Measurements from ENCODE around the gene ZDHHC17. TPM values are rescaled to one million over a fixed set of nuclear protein-coding genes. Genes with fewer than 3 reads are reported as not detected.

Gene ZDHHC17
- total RNA-seq, 1 experiment from 2014 or later: 35.3 TPM

DNA sequence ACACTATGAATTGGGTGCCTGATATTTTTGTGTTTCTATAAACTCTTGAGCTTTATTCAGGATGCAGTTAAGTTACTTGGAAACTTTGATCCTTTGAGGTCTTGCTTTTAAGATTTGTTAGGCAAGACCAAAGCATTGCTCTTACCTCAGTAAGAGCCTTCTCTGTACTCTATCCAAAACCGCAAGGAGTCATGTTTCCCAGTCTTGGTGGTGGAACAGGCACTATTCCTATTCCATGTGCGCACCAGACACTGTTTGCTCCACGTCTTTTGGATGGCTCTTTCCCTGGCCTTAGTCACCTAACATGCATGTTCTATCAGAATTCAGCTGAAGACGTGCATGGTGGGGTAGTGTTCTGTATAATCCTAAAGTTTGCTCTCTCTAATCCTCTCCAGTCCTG is 91.4 kb downstream of the ZDHHC17 start:
- H3K27ac ChIP-seq (ENCODE audit: low read length): no peak overlapping the region
- intact Hi-C loops (cut with micrococcal nuclease): no loop called here
- no peak overlapping the region for H2AFZ ChIP-seq (ENCODE audit: low read length)
- no peak overlapping the region for H3K4me2 ChIP-seq (ENCODE audit: low read length)
- H3K36me3 ChIP-seq (ENCODE audit: low read depth, low read length): peaks cover 21% of the 10 kb centered on the region
- no peaks in the 10 kb centered on the region for H3F3A ChIP-seq (ENCODE audit: low read length, unreplicated experiment)
- DNase-seq (no peak), ATAC-seq (no peak)
- CTCF ChIA-PET: no interaction called here
- no peaks in the 10 kb centered on the region for H3K9me2 ChIP-seq (replicated peaks; ENCODE audit: low read length)
- no peaks in the 10 kb centered on the region for H4K20me1 ChIP-seq (ENCODE audit: low read length)
- no peak overlapping the region for H3K4me3 ChIP-seq (ENCODE audit: low read length)
- H3K9me3 ChIP-seq (ENCODE audit: low read length): no peaks in the 10 kb centered on the region
- no peak overlapping the region for H3K9ac ChIP-seq (ENCODE audit: low read length)
- POLR2A ChIA-PET (ENCODE audit: unreplicated experiment): no interaction called here
- H3K79me2 ChIP-seq (ENCODE audit: low read length): no peaks in the 10 kb centered on the region
- TF ChIP-seq EZH2phosphoT487 (IDR thresholded peaks at IDR 0.05; ENCODE audit: borderline replicate concordance, low read length) (no peak), EZH2 (IDR thresholded peaks at IDR 0.05; ENCODE audit: low read length, unreplicated experiment) (no peak)
- TF ChIP-seq, protein P1, sequence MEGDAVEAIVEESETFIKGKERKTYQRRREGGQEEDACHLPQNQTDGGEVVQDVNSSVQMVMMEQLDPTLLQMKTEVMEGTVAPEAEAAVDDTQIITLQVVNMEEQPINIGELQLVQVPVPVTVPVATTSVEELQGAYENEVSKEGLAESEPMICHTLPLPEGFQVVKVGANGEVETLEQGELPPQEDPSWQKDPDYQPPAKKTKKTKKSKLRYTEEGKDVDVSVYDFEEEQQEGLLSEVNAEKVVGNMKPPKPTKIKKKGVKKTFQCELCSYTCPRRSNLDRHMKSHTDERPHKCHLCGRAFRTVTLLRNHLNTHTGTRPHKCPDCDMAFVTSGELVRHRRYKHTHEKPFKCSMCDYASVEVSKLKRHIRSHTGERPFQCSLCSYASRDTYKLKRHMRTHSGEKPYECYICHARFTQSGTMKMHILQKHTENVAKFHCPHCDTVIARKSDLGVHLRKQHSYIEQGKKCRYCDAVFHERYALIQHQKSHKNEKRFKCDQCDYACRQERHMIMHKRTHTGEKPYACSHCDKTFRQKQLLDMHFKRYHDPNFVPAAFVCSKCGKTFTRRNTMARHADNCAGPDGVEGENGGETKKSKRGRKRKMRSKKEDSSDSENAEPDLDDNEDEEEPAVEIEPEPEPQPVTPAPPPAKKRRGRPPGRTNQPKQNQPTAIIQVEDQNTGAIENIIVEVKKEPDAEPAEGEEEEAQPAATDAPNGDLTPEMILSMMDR (conservative IDR thresholded peaks at IDR 0.05; ENCODE audit: low read depth, low read length): no peak
- no peaks in the 10 kb centered on the region for H3K4me1 ChIP-seq (ENCODE audit: insufficient read depth, low read length)
- BruUV-seq (replicated peaks): no TSS peak
- no peaks in the 10 kb centered on the region for H3K27me3 ChIP-seq (ENCODE audit: low read length)

DNA sequence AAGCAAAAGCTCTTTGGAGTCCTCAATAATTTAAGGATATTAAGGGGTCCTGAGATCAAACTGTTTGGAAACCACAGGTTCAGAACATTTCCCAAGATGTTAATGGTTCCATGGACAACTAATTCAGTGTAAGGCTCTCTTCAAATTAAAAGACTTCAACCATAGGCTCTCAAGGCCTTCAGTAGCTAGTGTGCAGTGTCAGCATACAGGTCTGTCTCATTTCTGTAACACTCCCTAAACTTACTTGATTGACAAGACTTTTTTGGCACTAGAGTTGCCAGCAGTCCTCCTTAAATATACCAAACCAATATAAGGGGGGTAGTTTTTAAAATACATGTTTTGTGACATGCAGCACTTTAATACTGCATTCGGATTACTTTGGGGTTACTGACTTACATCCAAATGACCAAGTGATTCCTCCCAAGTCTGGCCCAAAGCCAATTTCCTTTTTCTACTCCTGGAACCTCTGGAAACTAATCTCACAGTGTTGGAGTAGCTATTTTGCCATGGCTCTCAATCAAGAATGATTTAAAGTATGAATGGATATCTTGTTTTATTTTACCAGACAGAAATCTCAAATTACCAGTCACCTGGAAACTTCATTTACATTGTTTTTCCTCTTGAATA is 92.2 kb downstream of the ZDHHC17 start:
- DNase-seq: no peak
- Histone ChIP-seq H4K20me1 (ENCODE audit: low read length) (no peaks in the 10 kb centered on the region), H3K36me3 (ENCODE audit: low read depth, low read length) (peaks cover 16% of the 10 kb centered on the region), H3K27ac (ENCODE audit: low read length) (no peak overlapping the region), H3K79me2 (ENCODE audit: low read length) (no peaks in the 10 kb centered on the region), H3F3A (ENCODE audit: low read length, unreplicated experiment) (no peaks in the 10 kb centered on the region), H3K4me1 (ENCODE audit: insufficient read depth, low read length) (no peaks in the 10 kb centered on the region), H3K9ac (ENCODE audit: low read length) (no peak overlapping the region), H3K4me3 (ENCODE audit: low read length) (no peak overlapping the region), H3K27me3 (ENCODE audit: low read length) (no peaks in the 10 kb centered on the region), H3K9me2 (replicated peaks; ENCODE audit: low read length) (no peaks in the 10 kb centered on the region), H3K9me3 (ENCODE audit: low read length) (no peaks in the 10 kb centered on the region), H3K4me2 (ENCODE audit: low read length) (no peak overlapping the region), H2AFZ (ENCODE audit: low read length) (no peak overlapping the region)
- intact Hi-C loops (cut with micrococcal nuclease): no loop called here
- no peak for ATAC-seq
- BruUV-seq (replicated peaks): no TSS peak
- ChIA-PET POLR2A (ENCODE audit: unreplicated experiment) (interaction anchor here (0.7 kb wide), 1 partner anchor 15 kb away, joined by 4 read pairs; no protein-coding TSS in a partner anchor), CTCF (no interaction called here)
- TF ChIP-seq, protein P1 (conservative IDR thresholded peaks at IDR 0.05; ENCODE audit: low read depth, low read length): no peak
- TF ChIP-seq EZH2phosphoT487 (IDR thresholded peaks at IDR 0.05; ENCODE audit: borderline replicate concordance, low read length) (no peak), EZH2 (IDR thresholded peaks at IDR 0.05; ENCODE audit: low read length, unreplicated experiment) (no peak)

DNA sequence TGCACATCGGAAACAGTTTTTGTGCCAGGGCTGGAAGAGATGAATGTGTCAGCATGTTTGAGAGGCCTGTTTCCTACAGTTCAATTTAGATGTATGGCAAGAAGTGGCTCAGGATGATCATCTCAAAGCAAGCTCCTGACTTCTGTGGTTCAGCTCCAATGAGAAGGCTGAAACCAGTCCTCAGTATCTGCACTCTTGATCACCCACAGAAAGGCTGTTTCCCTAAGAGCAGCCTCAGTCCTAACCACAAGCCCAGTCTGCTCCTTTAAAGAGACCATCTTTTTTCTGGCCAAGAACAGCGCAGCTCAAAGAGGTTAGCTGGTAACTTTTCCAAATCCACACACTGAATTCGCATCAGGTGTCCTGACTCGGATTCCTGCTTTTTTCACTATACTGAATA is 95.7 kb downstream of the ZDHHC17 start:
- CTCF ChIA-PET: no interaction called here
- TF ChIP-seq EZH2 (IDR thresholded peaks at IDR 0.05; ENCODE audit: low read length, unreplicated experiment) (no peak), EZH2phosphoT487 (IDR thresholded peaks at IDR 0.05; ENCODE audit: borderline replicate concordance, low read length) (no peak)
- TF ChIP-seq, protein P1 (conservative IDR thresholded peaks at IDR 0.05; ENCODE audit: low read depth, low read length): no peak

More for the DNA sequence above, 95.7 kb downstream of the ZDHHC17 start:
- DNase-seq: no peak
- no TSS peak for BruUV-seq (replicated peaks)
- H4K20me1 ChIP-seq (ENCODE audit: low read length): no peaks in the 10 kb centered on the region
- H3K4me2 ChIP-seq (ENCODE audit: low read length): no peak overlapping the region
- no peaks in the 10 kb centered on the region for H3K27me3 ChIP-seq (ENCODE audit: low read length)
- no peak for ATAC-seq
- H2AFZ ChIP-seq (ENCODE audit: low read length): no peak overlapping the region
- intact Hi-C loops (cut with micrococcal nuclease): no loop called here
- H3K9me2 ChIP-seq (replicated peaks; ENCODE audit: low read length): no peaks in the 10 kb centered on the region
- POLR2A ChIA-PET (ENCODE audit: unreplicated experiment): no interaction called here
- H3K4me1 ChIP-seq (ENCODE audit: insufficient read depth, low read length): no peaks in the 10 kb centered on the region
- H3K27ac ChIP-seq (ENCODE audit: low read length): no peak overlapping the region
- peaks cover 11% of the 10 kb centered on the region for H3K36me3 ChIP-seq (ENCODE audit: low read depth, low read length)
- H3K9me3 ChIP-seq (ENCODE audit: low read length): no peaks in the 10 kb centered on the region
- no peaks in the 10 kb centered on the region for H3F3A ChIP-seq (ENCODE audit: low read length, unreplicated experiment)
- H3K79me2 ChIP-seq (ENCODE audit: low read length): no peaks in the 10 kb centered on the region
- H3K4me3 ChIP-seq (ENCODE audit: low read length): no peak overlapping the region
- H3K9ac ChIP-seq (ENCODE audit: low read length): no peak overlapping the region

Data from PC-3 (cell line).